BJ (cell line): ENCODE measurements around the gene CORIN. TPM values are rescaled to one million over a fixed set of nuclear protein-coding genes. Genes with fewer than 3 reads are reported as not detected.

ENCODE experiments used
- CTCF ChIA-PET: fragments of 350-600 bp; formaldehyde crosslinking; extraction: SDS; loops from one replicate; lab custom pipeline; 2021; ENCODE audit warnings: antibody characterized with exemption, inconsistent platforms; lab: Yijun Ruan, JAX
- POLR2A ChIA-PET: fragments of 300-600 bp; sonication (Branson Sonifier 250); formaldehyde crosslinking; extraction: SDS; loops from one replicate; lab custom pipeline; 2021; ENCODE audit warnings: antibody characterized with exemption; lab: Charles Lee
- DNase-seq: peaks from one replicate; pipeline ENCODE4 v3.0.0-alpha.2; 2011; ENCODE audit warnings: low read depth
- H3K27me3 ChIP-seq: 2 replicates; pipeline ENCODE4 v1.6.0; 2011; ENCODE audit warnings: low read length; ENCODE audit not compliant: control insufficient read depth, insufficient read depth
- H3K36me3 ChIP-seq: 2 replicates; pipeline ENCODE4 v1.5.1; 2011; ENCODE audit warnings: low read length; ENCODE audit not compliant: control insufficient read depth, insufficient read depth
- H3K4me3 ChIP-seq: 2 replicates; pipeline ENCODE4 v1.5.1; 2011; ENCODE audit warnings: low read depth, mild to moderate bottlenecking, control low read depth, low read length
- CTCF ChIP-seq: IDR thresholded peaks from 2 replicates; pipeline ENCODE4 v1.5.1; 2011; ENCODE audit warnings: low read depth, mild to moderate bottlenecking, control low read depth, inconsistent platforms, low read length, moderate library complexity; ENCODE audit not compliant: insufficient read depth
- polyA plus RNA-seq: library from polyadenylated mRNA; depleted of rRNA; stranded (reverse); fragments of >200 nt; gene quantifications from 2 replicates; pipeline ENCODE4 v1.2.3, GENCODE V29; 2011

CORIN gene
- polyA plus RNA-seq, 1 experiment, result 22.1 TPM

- ChIA-PET CTCF (interaction anchor here (0.7 to 2.1 kb wide), 2 partner anchors 194 to 402 kb away, joined by 3 to 5 read pairs; no protein-coding TSS in a partner anchor), POLR2A (interaction anchor here (0.7 kb wide), 1 partner anchor 44 kb away, joined by 3 read pairs; no protein-coding TSS in a partner anchor)
- DNase-seq, result no peak
- Histone ChIP-seq H3K4me3 (no peak overlapping the region), H3K36me3 (no peaks in the 10 kb centered on the region), H3K27me3 (no peaks in the 10 kb centered on the region)
- TF ChIP-seq CTCF, result no peak
Measured at GRCh38 chr4:47642191-47642830, 195.6 kb downstream of the CORIN start.

DNA sequence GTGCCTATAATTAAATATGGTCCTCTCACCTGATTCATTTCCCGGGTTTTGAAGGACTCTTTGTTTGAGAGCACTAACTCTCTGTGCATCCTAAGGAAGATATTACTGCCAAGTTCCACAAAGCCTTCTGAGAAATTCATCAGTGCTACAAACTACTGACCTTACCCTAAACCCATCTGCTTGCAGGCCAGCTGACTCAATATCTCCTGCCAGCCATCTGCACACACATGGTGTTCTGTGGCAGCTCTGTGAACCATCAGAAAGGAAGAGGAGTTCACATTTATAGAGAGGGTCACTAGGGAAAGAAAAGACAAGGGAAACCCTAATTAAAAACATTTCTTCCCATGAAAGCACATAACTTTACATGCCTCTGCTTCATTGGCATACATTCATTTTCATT, 196.1 kb downstream of the CORIN start:
- H3K27me3 ChIP-seq, result no peaks in the 10 kb centered on the region
- CTCF ChIA-PET, result interaction anchor here (2.1 kb wide), 1 partner anchor 195 kb away, joined by 5 read pairs; no protein-coding TSS in a partner anchor
- no peak for DNase-seq

GRCh38 chr4:47640911-47641310, 197.0 kb downstream of the CORIN start:
- H3K4me3 ChIP-seq, result no peak overlapping the region
- DNase-seq, result no peak
- CTCF ChIA-PET, result interaction anchor here (2.1 kb wide), 1 partner anchor 196 kb away, joined by 5 read pairs; no protein-coding TSS in a partner anchor
- no peaks in the 10 kb centered on the region for H3K36me3 ChIP-seq
- H3K27me3 ChIP-seq, result no peaks in the 10 kb centered on the region
- POLR2A ChIA-PET, result no interaction called here
- TF ChIP-seq CTCF, result no peak

More for the DNA sequence above, 196.1 kb downstream of the CORIN start:
- TF ChIP-seq CTCF, result no peak
- no peak overlapping the region for H3K4me3 ChIP-seq
- no peaks in the 10 kb centered on the region for H3K36me3 ChIP-seq
- POLR2A ChIA-PET, result no interaction called here

GRCh38 chr4:47639531-47639930, 198.3 kb downstream of the CORIN start:
- TF ChIP-seq CTCF, result no peak
- no peak overlapping the region for H3K4me3 ChIP-seq
- ChIA-PET POLR2A (no interaction called here), CTCF (interaction anchor here (0.8 kb wide), 1 partner anchor 257 kb away, joined by 3 read pairs; no protein-coding TSS in a partner anchor)
- H3K27me3 ChIP-seq, result no peaks in the 10 kb centered on the region
- DNase-seq, result no peak
- no peaks in the 10 kb centered on the region for H3K36me3 ChIP-seq

DNA sequence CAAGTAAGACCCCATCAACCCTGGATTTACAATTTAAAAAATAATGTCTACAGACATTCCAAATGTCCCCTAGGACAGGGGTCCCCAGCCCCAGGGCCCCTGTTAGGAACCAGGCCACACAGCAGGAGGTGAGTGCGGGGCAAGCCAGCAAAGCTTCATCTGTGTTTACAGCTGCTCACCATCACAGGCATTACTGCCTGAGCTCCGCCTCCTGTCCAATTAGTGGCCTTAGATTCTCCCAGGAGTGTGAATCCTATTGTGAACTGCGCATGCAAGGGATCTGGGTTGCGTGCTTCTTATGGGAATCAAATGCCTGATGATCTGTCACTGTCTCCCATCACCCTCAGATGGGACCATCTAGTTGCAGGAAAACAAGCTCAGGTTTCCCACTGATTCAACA, 206.7 kb downstream of the CORIN start:
- TF ChIP-seq CTCF, result no peak
- Histone ChIP-seq H3K27me3 (no peaks in the 10 kb centered on the region), H3K36me3 (no peaks in the 10 kb centered on the region), H3K4me3 (no peak overlapping the region)
- DNase-seq, result no peak
- ChIA-PET POLR2A (no interaction called here), CTCF (interaction anchor here (0.8 kb wide), 1 partner anchor 120 kb away, joined by 3 read pairs; no protein-coding TSS in a partner anchor)
